ENCODE results near the gene SLC25A24. TPM values are rescaled to one million over a fixed set of nuclear protein-coding genes. Genes with fewer than 3 reads are reported as not detected.

SLC25A24 gene
- total and polyA plus RNA-seq, 2 of the 13 experiments (the other 11 are each of a cell fraction or from before 2014, with no cell fraction given): 8.0 to 12.4 TPM

GRCh38 chr1:108117237-108117636 lies 82.9 kb downstream of the SLC25A24 start:
- Histone ChIP-seq H3K27me3 (ENCODE audit: control insufficient read depth in 1 of 2, insufficient read depth in 2 of 2, low read length in 2 of 2) (peaks cover 0 to under 1% of the 10 kb centered on the region in 2 experiments; a peak in 1 of 5 replicates), H3K27ac (ENCODE audit: extremely low read length, insufficient read depth, low read length) (no peak overlapping the region), H2AFZ (ENCODE audit: low read length) (no peak overlapping the region), H3K79me2 (ENCODE audit: insufficient read depth, low read length) (no peaks in the 10 kb centered on the region), H3K36me3 (replicated peaks in 1 of 2; ENCODE audit: control insufficient read depth in 1 of 2, insufficient read depth in 2 of 2, low read length in 2 of 2) (no peaks in the 10 kb centered on the region), H3K4me3 (replicated peaks in 1 of 3; ENCODE audit: insufficient read depth in 1 of 3, low read depth in 2 of 3, low read length in 3 of 3) (no peak overlapping the region), H4K20me1 (ENCODE audit: insufficient read depth, low read length) (no peaks in the 10 kb centered on the region), H3K9me3 (ENCODE audit: low read length) (no peaks in the 10 kb centered on the region), H3K4me2 (ENCODE audit: low read depth, low read length) (no peak overlapping the region), H3K9ac (ENCODE audit: insufficient read depth, low read depth, low read length) (no peak overlapping the region), H3K4me1 (ENCODE audit: insufficient read depth, low read length) (no peaks in the 10 kb centered on the region)
- ChIA-PET POLR2A (no interaction called here), CTCF (ENCODE audit: low intra/inter-chr PET ratio, low total read pairs) (no interaction called here)
- BruUV-seq (replicated peaks): no TSS peak
- intact Hi-C loops (cut with micrococcal nuclease; ENCODE audit: unreplicated experiment) (no loop called here), in situ Hi-C loops (cut with HindIII; ENCODE audit: extremely low pct_ligation_motif_present, low pct_unique_long_range_greater_than_20kb) (no loop called here)
- ATAC-seq: no peak
- DNase-seq (ENCODE audit: low spot score): no peak
- TF ChIP-seq MEIS2 (CRISPR knock-in tag; IDR thresholded peaks at IDR 0.05): no peak
- TF ChIP-seq CEBPB (IDR thresholded peaks at IDR 0.05; ENCODE audit: borderline replicate concordance, low read depth, low read length): 0 out of 2 replicates have a peak, but pooled peaks have one; percentile 8
- no peak for FAIRE-seq
- 12% methylated on average over 1 of the region's 1 CpG for WGBS (ENCODE audit: low lambda C conversion rate)

GRCh38 chr1:108114033-108114599 lies 86.0 kb downstream of the SLC25A24 start:
- POLR2A ChIA-PET: no interaction called here
- no peak overlapping the region for H3K4me3 ChIP-seq (replicated peaks in 1 of 3; ENCODE audit: insufficient read depth in 1 of 3, low read depth in 2 of 3, low read length in 3 of 3)
- H3K9me3 ChIP-seq (ENCODE audit: low read length): no peaks in the 10 kb centered on the region
- intact Hi-C loops (cut with micrococcal nuclease; ENCODE audit: unreplicated experiment): no loop called here
- no peaks in the 10 kb centered on the region for H3K79me2 ChIP-seq (ENCODE audit: insufficient read depth, low read length)
- CTCF ChIA-PET (ENCODE audit: low intra/inter-chr PET ratio, low total read pairs): no interaction called here
- no peak overlapping the region for H3K9ac ChIP-seq (ENCODE audit: insufficient read depth, low read depth, low read length)
- WGBS (ENCODE audit: low lambda C conversion rate): 50% methylated on average over 2 of the region's 4 CpGs
- FAIRE-seq: no peak
- no peak overlapping the region for H2AFZ ChIP-seq (ENCODE audit: low read length)
- DNase-seq (ENCODE audit: low spot score): no peak
- no peaks in the 10 kb centered on the region for H3K36me3 ChIP-seq (replicated peaks in 1 of 2; ENCODE audit: control insufficient read depth in 1 of 2, insufficient read depth in 2 of 2, low read length in 2 of 2)
- no peak overlapping the region for H3K27ac ChIP-seq (ENCODE audit: extremely low read length, insufficient read depth, low read length)
- in situ Hi-C loops (cut with HindIII; ENCODE audit: extremely low pct_ligation_motif_present, low pct_unique_long_range_greater_than_20kb): no loop called here
- no peaks in the 10 kb centered on the region for H3K27me3 ChIP-seq (ENCODE audit: control insufficient read depth in 1 of 2, insufficient read depth in 2 of 2, low read length in 2 of 2)
- no peaks in the 10 kb centered on the region for H3K4me1 ChIP-seq (ENCODE audit: insufficient read depth, low read length)
- H3K4me2 ChIP-seq (ENCODE audit: low read depth, low read length): no peak overlapping the region
- H4K20me1 ChIP-seq (ENCODE audit: insufficient read depth, low read length): no peaks in the 10 kb centered on the region
- ATAC-seq: no peak
- no TSS peak for BruUV-seq (replicated peaks)
- TF ChIP-seq SYNCRIP (IDR thresholded peaks at IDR 0.05; ENCODE audit: insufficient read depth, low read depth, low read length) (no peak), TBP (CRISPR knock-in tag; IDR thresholded peaks at IDR 0.05) (no peak), TRAFD1 (CRISPR knock-in tag; IDR thresholded peaks at IDR 0.05; ENCODE audit: borderline replicate concordance) (no peak), ZNF775 (CRISPR knock-in tag; IDR thresholded peaks at IDR 0.05; ENCODE audit: borderline replicate concordance) (no peak), HNRNPK (IDR thresholded peaks at IDR 0.05; ENCODE audit: low read depth, low read length, poor library complexity, severe bottlenecking) (no peak), ARHGAP35 (CRISPR knock-in tag; IDR thresholded peaks at IDR 0.05; ENCODE audit: borderline replicate concordance) (no peak), ZNF550 (CRISPR knock-in tag; IDR thresholded peaks at IDR 0.05; ENCODE audit: borderline replicate concordance) (no peak), ZNF616 (CRISPR knock-in tag; IDR thresholded peaks at IDR 0.05; ENCODE audit: low read depth) (no peak), RBM22 (optimal IDR thresholded peaks at IDR 0.05; ENCODE audit: low read length) (no peak), HBP1 (CRISPR knock-in tag; IDR thresholded peaks at IDR 0.05; ENCODE audit: low read depth) (no peak), ZNF577 (CRISPR knock-in tag; IDR thresholded peaks at IDR 0.05; ENCODE audit: borderline replicate concordance, low read depth) (no peak)

Data from HepG2 (cell line).